HG03280 (cell line): Measurements from ENCODE around the gene CLEC7A.

Source experiments
- ATAC-seq: cut with Tn5 transposase; IDR thresholded peaks from one replicate; pipeline ENCODE4 v1.9.1; 2021; ENCODE audit warnings: mild to moderate bottlenecking, moderate library complexity; ENCODE audit not compliant: unreplicated experiment

The CLEC7A gene

GRCh38 chr12:10097521-10097920, 32.5 kb downstream of the CLEC7A start:
- no peak for ATAC-seq

GRCh38 chr12:10095971-10096370, 34.0 kb downstream of the CLEC7A start:
- no peak for ATAC-seq

GRCh38 chr12:10094646-10095395, 35.2 kb downstream of the CLEC7A start:
- no peak for ATAC-seq

GRCh38 chr12:10088955-10089900, 40.8 kb downstream of the CLEC7A start:
- ATAC-seq: no peak

- no peak for ATAC-seq
These were observed 42.0 kb downstream of the CLEC7A start for GRCh38 chr12:10088031-10088430.

GRCh38 chr12:10086387-10086786, 43.6 kb downstream of the CLEC7A start:
- no peak for ATAC-seq

- ATAC-seq: no peak
These were observed 45.3 kb downstream of the CLEC7A start for GRCh38 chr12:10084733-10085132.

- no peak for ATAC-seq
These were observed 47.7 kb downstream of the CLEC7A start for GRCh38 chr12:10082117-10082874.

GRCh38 chr12:10075451-10075850, 54.5 kb downstream of the CLEC7A start:
- ATAC-seq: no peak

- ATAC-seq: no peak
These were observed 56.7 kb downstream of the CLEC7A start for GRCh38 chr12:10073261-10073660.

GRCh38 chr12:10072131-10072530, 57.9 kb downstream of the CLEC7A start:
- no peak for ATAC-seq

- no peak for ATAC-seq
These were observed 59.6 kb downstream of the CLEC7A start for GRCh38 chr12:10070380-10070779.

GRCh38 chr12:10069976-10070375, 60.0 kb downstream of the CLEC7A start:
- no peak for ATAC-seq

GRCh38 chr12:10069099-10069498, 60.9 kb downstream of the CLEC7A start:
- no peak for ATAC-seq

GRCh38 chr12:10068644-10069043, 61.4 kb downstream of the CLEC7A start:
- no peak for ATAC-seq

- no peak for ATAC-seq
These were observed 62.1 kb downstream of the CLEC7A start for GRCh38 chr12:10067942-10068341.

- no peak for ATAC-seq
These were observed 62.7 kb downstream of the CLEC7A start for GRCh38 chr12:10067264-10067663.
